Smooth muscle cell of the brain vasculature (primary cell): Measurements from ENCODE around the gene CHST14.

Source experiments
- DNase-seq: peaks from one replicate; pipeline ENCODE4 v3.0.0-alpha.2; 2012; ENCODE audit warnings: low read depth, low spot score

CHST14 gene

DNA sequence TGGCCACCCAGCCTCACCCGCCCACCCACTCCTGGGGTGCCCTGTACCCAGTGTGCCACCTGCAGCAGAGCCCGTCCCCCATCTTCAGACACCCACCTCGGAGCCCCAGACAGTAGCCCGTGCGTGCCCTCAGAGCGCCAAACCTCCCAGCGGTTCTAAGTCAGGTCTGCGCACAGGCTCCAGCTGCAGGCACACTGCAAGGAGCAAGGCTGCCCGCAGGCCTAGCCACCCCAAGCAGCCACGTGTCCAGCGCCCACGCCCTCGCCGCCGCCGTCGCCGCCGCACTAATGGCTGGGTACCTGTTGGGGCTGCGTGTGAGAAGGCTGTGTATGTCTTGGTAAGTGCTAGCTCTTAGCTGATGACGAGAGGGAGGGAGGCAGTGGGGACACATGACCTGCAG is 8.8 kb upstream of the CHST14 start:
- DNase-seq: no peak

- no peak for DNase-seq
Measured at GRCh38 chr15:40463279-40463678, 7.5 kb upstream of the CHST14 start.

DNA sequence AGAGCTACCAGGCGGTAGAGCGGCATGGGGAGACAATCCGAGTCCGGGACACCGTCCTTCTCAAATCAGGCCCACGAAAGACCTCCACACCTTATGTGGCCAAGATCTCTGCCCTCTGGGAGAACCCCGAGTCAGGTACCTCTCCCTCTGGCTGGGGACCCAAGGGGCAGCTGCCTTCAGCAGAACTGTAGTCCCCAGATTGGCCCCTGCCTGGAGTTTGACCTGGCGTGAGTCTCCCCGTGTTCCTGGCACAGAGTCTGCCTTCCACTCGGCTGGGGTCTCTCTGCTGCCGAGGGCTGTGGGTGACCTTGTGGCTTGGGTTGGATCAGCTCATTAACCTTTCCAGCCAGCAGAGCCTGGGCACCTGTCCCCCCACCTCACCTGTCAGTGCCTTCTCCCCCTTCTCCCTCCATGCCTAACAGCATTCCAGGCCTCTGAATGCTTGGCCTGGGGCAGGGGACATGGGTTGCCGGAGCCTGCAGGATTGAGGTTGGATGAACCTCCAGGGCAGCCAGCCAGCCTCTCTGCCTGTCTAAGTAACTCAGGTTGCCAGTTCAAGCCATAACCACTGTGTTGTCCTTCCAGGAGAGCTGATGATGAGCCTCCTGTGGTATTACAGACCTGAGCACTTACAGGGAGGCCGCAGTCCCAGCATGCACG is 6.8 kb upstream of the CHST14 start:
- DNase-seq: no peak

DNA sequence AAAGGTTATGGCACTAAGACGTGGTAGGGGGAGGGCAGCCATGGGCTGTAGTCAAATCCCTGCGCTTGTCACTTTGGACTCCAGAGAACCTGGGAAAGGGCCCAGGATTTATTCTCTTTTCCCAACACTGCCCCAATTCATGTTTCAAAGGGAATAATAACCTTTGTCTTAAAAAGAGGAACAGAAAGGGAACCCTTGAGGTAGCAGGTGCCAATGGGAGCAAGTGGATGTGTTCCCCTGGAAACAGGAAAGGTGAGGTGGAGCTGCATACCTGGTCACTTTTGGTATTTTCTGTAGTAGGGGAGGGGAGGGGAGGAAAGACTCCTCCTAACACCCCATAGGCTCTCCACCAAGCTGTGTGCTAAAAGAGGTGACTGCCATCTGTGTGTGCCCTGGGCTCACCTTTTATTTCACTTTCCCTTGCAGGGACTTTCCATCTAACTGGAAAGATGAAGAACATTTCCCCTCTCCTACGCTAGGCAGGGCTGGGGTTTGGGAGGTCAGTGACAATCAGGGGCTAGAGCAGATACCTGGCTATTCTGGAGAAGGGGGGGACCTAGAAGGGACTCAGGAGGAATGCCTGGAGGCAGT is 6.1 kb upstream of the CHST14 start:
- DNase-seq: no peak

GRCh38 chr15:40465939-40466338 is 4.8 kb upstream of the CHST14 start:
- no peak for DNase-seq

DNA sequence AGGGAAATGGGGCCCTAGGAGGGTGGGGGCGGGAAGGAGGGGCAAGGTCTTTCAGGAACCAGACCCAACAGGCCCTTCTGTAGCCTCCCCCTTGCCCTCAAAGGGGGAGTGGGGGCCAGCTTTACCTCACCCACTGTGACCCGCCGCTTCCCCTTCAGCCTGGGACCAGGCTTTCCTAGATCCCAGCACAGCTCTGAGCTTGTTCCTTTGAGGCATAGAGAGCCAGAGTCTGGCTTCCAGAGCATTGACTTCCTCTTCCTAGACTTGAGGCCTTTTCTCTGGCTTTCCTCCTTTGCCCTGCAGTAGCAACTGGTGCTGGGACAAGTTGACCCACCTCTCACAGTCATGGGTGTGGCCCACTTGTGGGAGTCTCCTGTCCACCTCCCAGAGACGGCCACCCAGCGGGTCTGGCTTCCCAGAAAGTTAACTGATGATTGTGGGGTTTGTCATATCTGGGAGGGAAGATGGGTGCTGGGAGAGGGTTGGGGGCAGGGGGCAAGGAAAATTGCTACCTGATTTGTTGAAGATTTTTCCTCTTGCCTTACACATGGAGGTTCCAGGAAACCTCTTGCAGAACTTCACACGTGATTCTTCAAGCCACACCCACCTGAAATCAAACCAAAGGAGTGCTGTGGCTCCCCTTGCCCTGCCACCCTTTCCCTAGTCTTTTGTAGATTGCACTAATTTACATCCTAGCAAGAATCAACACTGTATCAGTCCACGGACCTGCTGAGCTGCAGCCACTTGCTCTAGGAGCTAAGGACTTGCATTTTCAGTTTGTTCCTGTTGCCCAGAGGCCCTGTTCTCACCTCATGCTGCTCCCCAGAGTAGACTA is 4.1 kb upstream of the CHST14 start:
- DNase-seq: no peak

DNA sequence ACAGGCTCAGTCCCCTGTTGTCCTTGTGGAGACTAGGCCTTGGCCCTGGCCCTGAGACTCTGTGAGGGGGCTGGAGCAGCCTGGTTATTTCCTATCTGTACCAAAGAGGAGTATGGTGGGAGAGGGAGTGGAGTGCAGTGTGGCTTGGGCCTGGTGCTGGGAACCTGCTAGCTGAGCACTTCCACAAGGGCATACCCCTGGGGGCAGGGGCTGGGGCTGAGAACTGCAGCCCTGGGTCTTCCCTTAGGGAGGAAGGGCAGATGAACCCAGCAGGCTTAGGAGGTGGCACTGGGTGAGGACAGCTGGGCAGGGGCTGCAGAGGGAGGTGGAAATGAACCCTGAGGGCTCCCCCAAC is 3.5 kb upstream of the CHST14 start:
- DNase-seq: no peak

DNA sequence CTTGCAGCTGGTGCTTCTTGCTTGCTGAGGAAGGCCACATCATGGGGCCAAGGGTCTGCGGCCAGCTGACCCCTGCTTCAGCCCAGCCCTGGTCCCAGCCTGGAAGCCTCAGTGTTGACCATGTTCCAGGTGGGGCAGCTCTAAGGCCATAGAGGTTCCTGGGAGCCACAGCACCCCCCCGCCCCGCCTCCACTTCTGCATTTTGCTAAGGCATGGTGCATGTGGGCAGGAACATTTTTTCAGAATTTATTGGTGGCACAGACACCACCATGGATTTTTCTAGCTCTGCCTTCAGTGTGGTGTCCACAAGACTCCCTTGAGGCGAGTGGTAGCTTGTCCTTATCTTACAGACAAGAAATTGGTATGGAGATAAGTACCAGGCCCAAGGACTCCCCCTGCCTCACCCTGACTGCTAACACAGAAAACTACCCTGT is 1.9 kb upstream of the CHST14 start:
- DNase-seq: no peak

GRCh38 chr15:40469776-40470390 is 901 bp upstream of the CHST14 start:
- no peak for DNase-seq

- no peak for DNase-seq
Measured at GRCh38 chr15:40471105-40471807, 472 bp downstream of the CHST14 start.

DNA sequence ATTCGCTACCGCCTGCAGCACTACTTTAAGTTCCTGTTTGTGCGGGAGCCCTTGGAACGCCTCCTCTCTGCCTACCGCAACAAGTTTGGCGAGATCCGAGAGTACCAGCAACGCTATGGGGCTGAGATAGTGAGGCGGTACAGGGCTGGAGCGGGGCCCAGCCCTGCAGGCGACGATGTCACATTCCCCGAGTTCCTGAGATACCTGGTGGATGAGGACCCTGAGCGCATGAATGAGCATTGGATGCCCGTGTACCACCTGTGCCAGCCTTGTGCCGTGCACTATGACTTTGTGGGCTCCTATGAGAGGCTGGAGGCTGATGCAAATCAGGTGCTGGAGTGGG is 995 bp downstream of the CHST14 start:
- DNase-seq: no peak

DNA sequence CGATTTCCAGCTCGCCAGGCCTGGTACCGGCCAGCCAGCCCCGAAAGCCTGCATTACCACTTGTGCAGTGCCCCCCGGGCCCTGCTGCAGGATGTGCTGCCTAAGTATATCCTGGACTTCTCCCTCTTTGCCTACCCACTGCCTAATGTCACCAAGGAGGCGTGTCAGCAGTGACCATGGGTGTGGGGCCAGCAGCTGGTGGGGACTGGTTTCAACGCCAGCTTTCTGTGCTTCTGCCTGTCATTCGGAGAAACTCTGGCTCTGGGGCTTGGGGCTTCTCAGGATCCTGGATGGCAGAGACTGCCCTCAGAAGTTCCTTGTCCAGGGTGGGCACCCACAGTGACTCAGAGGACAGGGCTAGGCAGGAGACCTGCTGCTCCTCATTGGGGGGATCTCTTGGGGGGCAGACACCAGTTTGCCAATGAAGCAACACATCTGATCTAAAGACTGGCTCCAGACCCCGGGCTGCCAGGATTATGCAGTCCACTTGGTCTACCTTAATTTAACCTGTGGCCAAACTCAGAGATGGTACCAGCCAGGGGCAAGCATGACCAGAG is 1.5 kb downstream of the CHST14 start:
- no peak for DNase-seq

DNA sequence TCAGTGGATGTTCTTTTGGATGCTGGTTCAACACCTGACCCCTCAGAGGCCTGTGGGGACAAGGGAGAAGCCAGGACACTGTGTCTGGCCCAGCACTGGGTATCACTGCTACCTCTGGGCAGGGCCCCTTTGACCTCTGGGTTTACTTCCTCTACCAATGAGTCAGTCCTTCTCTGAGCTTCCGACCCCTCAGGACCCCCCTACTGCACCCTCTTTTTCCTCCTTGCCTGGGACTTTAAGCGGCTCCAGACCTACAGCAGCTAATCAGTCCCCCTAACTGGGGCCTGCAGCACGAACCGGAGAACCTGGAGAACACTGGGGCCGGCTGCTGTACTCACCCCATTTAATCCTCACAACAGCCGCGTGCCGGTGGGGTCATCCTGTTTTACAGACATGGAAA is 3.8 kb downstream of the CHST14 start:
- no peak for DNase-seq

DNA sequence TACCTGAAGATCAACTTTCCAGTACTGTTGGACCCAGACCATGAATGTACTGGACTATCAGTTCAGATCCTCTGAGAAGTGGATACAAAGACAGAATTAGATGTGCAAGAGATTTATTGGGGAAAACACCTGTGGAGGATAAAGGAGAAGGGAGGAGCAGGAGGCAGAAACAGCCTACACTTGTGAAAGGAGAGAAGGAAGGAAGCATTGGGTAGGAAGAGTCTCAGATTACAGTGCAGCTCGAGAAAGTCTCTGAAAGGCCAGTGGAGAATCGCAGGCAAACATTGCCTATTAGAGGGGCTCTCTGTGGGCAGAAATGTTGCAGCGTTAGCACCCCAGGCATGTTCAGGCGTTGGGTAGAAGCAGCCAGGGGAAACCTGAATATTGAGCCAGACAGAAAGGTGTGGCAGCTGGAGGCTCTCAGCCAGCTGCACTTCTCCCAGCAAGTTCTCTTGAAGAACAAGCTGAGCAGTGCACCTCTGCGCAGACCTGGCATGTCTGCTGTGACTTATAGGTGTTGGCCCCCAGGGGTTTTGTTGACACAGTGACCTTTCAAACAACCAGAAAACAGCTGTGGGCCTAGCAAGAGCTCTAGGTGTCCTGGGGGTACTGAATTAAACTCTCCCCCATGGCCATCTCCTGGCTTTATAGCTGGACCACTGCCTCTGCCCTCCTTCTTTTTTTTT is 7.0 kb downstream of the CHST14 start:
- DNase-seq: no peak

GRCh38 chr15:40479024-40479423 is 8.2 kb downstream of the CHST14 start:
- no peak for DNase-seq

- no peak for DNase-seq
Measured at GRCh38 chr15:40481341-40482074, 10.7 kb downstream of the CHST14 start.

- no peak for DNase-seq
Measured at GRCh38 chr15:40483919-40484318, 13.1 kb downstream of the CHST14 start.

DNA sequence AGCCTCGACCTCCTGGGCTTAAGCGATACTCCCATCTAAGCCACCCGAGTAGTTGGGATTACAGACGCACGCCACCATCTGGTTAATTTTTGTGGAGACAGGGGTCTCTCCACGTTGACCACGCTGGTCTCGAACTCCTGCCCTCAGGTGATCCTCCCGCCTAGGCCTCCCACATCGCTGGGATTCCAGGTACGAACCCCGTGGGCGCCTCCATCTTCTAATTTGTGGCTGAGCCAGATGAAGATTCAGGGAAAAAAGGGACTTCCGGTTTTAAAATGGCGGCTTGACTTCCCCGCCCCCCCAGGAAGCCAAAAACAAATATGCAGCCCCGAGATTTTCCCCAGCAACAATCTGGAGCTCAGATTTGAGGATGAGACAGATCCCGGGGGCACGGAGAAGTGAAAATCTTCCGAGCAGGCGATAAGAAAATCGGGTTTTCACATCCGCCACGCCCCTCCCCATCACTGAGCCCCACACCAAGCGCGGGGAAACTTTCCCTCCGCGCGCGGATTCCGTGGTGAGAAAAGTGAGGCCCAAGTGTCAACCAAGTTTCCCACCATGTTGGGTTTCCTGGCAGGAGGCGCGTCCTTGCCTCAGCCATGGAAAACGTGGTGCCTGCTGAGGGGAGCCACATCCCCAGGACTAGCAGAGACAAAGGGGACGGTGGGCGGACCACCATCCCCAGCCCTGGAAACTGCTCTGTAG is 15.4 kb downstream of the CHST14 start:
- DNase-seq: no peak

DNA sequence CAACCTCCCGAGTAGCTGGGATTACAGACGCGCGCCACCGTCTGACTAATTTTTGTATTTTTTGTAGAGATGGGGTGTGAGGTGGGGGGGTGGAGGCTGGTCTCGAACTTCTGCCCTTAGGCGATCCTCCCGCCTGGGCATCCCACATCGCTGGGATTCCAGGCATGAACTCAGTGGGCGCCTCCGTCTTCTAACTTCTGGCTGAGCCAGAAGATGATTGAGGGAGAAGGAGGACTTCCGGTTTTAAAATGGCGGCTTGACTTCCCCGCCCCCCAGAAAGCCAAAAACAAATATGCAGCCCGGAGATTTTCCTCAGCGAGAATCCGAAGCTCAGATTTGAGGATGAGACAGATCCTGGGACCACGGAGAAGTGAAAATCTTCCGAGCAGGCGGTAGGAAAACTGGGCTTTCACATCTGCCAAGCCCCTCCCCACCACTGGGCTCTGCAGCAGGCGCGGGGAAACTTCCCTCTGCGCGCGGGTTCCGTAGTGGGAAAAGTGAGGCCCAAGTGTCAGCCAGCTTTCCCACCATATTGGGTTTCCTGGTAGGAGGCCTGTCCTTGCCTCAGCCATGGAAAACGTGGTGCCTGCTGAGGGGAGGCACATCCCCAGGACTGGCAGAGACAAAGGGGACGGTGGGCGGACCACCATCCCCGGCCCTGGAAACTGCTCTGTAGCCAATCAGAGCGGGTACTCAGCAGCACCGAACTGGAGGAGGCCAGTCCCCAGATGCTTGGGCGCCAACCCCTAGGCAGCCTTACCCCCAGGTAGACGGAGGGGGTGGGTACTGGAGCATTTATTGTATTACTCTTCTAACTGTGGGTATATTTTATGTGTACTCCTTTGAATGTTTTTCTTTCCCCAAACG is 17.3 kb downstream of the CHST14 start:
- no peak for DNase-seq
